GM12878 (cell line): ENCODE data around the gene AP1M2. TPM values are rescaled to one million over a fixed set of nuclear protein-coding genes. Genes with fewer than 3 reads are reported as not detected.

Source experiments
- ATF2 ChIP-seq: IDR thresholded peaks from 2 replicates; pipeline ENCODE4 v1.6.1; 2012; ENCODE audit warnings: low read length, inconsistent platforms
- CBX3 ChIP-seq: fragments of 200-600 bp; sonication (generic); IDR thresholded peaks from 2 replicates; pipeline ENCODE4 v1.6.1; 2016; ENCODE audit warnings: low read depth, borderline replicate concordance
- CREB1 ChIP-seq: IDR thresholded peaks from 2 replicates; pipeline ENCODE4 v1.6.1; 2012; ENCODE audit warnings: low read depth, mild to moderate bottlenecking, inconsistent platforms
- CREM ChIP-seq: IDR thresholded peaks from 2 replicates; pipeline ENCODE4 v1.6.1; 2014; ENCODE audit warnings: antibody characterized with exemption, low read depth
- ETV6 ChIP-seq, 2 experiments: fragments of 450-650 bp in 1 of 2; IDR thresholded peaks in 1 of 2; conservative IDR thresholded peaks in 1 of 2; 2 replicates each; pipeline ENCODE4 v1.6.1; 2014; ENCODE audit warnings: antibody characterized with exemption in 1 of 2, borderline replicate concordance in 1 of 2, low read depth in 1 of 2, mild to moderate bottlenecking in 1 of 2, moderate library complexity in 1 of 2
- HDAC2 ChIP-seq: fragments of 200-600 bp; sonication (generic); IDR thresholded peaks from 2 replicates; pipeline ENCODE4 v1.6.1; 2017
- IRF5 ChIP-seq: fragments of 450-650 bp; IDR thresholded peaks from 2 replicates; pipeline ENCODE4 v1.6.1; 2017; ENCODE audit warnings: borderline replicate concordance
- LARP7 ChIP-seq: fragments of 450-650 bp; IDR thresholded peaks from 2 replicates; pipeline ENCODE4 v1.6.1; 2017; ENCODE audit warnings: mild to moderate bottlenecking
- MLLT1 ChIP-seq: fragments of 450-650 bp; IDR thresholded peaks from 2 replicates; pipeline ENCODE4 v1.6.1; 2016; ENCODE audit warnings: mild to moderate bottlenecking
- MTA3 ChIP-seq: IDR thresholded peaks from 2 replicates; pipeline ENCODE4 v1.6.1; 2012; ENCODE audit warnings: low read length, inconsistent platforms, borderline replicate concordance
- NFXL1 ChIP-seq: fragments of 450-650 bp; IDR thresholded peaks from 2 replicates; pipeline ENCODE4 v1.6.1; 2017; ENCODE audit warnings: antibody characterized with exemption, mild to moderate bottlenecking, borderline replicate concordance
- NR2F1 ChIP-seq: fragments of 450-650 bp; conservative IDR thresholded peaks from 2 replicates; pipeline ENCODE4 v1.6.1; 2017; ENCODE audit warnings: mild to moderate bottlenecking
- RCOR1 ChIP-seq: conservative IDR thresholded peaks from 2 replicates; pipeline ENCODE4 v1.6.1; 2012; ENCODE audit warnings: low read depth, low read length, improper control_type of control experiment
- SMARCA5 ChIP-seq: fragments of 450-650 bp; IDR thresholded peaks from 2 replicates; pipeline ENCODE4 v1.6.1; 2017; ENCODE audit warnings: mild to moderate bottlenecking
- USF2 ChIP-seq: IDR thresholded peaks from 2 replicates; pipeline ENCODE4 v1.6.1; 2011; ENCODE audit warnings: low read depth, low read length, improper control_type of control experiment, borderline replicate concordance
- ZNF217 ChIP-seq: fragments of 450-650 bp; IDR thresholded peaks from 2 replicates; pipeline ENCODE4 v1.6.1; 2017; ENCODE audit warnings: antibody characterized with exemption, mild to moderate bottlenecking
- ZNF274 ChIP-seq: IDR thresholded peaks from one replicate; pipeline ENCODE4 v1.8.0; 2011; ENCODE audit not compliant: insufficient read length, insufficient read depth
- ZSCAN29 ChIP-seq: fragments of 450-650 bp; IDR thresholded peaks from 2 replicates; pipeline ENCODE4 v1.6.1; 2017; ENCODE audit warnings: mild to moderate bottlenecking, moderate library complexity
- polyA plus RNA-seq, 11 experiments: library from polyadenylated mRNA; depleted of rRNA in 4 of 11; unstranded in 6 of 11; stranded (reverse) in 5 of 11; fragments of >200 nt; fragmentation: Nextera tagmentation in 4 of 11; fragmentation: Illumina TruSeq in 1 of 11; extraction: Ambion mirVana in 4 of 11; extraction: Trizol in 1 of 11; gene quantifications; 1 replicate in 1 of 11; 2 replicates in 10 of 11; pipeline versions ENCODE4 v1.2.1 to v1.2.3, GENCODE V29; 2011 to 2016; ENCODE audit warnings: inconsistent platforms in 2 of 11, missing spikeins in 2 of 11, low read depth in 1 of 11
- total RNA-seq, 4 experiments: library from RNA; depleted of rRNA in 3 of 4; stranded (reverse); fragments of >200 nt in 3 of 4; fragmentation: Illumina TruSeq in 1 of 4; extraction: Trizol in 1 of 4; gene quantifications; 2 replicates each; pipeline versions ENCODE4 v1.2.1 to v1.2.3, GENCODE V29; 2013 to 2021
- TF ChIP-seq, protein P1 (sequence below): fragments of 450-650 bp; formaldehyde crosslinking; IDR thresholded peaks from 2 replicates; pipeline ENCODE4 v1.4.0; 2020; ENCODE audit warnings: mild to moderate bottlenecking, moderate library complexity
- TF ChIP-seq, protein P2 (sequence below): IDR thresholded peaks from 2 replicates; pipeline ENCODE4 v1.6.1; 2011; ENCODE audit warnings: borderline replicate concordance, low read depth, mild to moderate bottlenecking, moderate library complexity, mixed read lengths, low read length; ENCODE audit not compliant: insufficient read depth; ENCODE audit errors: extremely low read length

The AP1M2 gene
- total and polyA plus RNA-seq, 10 of the 15 experiments (the other 5 are each of a cell fraction or from before 2014, with no cell fraction given) = 0.72 TPM; not detected in 9

DNA sequence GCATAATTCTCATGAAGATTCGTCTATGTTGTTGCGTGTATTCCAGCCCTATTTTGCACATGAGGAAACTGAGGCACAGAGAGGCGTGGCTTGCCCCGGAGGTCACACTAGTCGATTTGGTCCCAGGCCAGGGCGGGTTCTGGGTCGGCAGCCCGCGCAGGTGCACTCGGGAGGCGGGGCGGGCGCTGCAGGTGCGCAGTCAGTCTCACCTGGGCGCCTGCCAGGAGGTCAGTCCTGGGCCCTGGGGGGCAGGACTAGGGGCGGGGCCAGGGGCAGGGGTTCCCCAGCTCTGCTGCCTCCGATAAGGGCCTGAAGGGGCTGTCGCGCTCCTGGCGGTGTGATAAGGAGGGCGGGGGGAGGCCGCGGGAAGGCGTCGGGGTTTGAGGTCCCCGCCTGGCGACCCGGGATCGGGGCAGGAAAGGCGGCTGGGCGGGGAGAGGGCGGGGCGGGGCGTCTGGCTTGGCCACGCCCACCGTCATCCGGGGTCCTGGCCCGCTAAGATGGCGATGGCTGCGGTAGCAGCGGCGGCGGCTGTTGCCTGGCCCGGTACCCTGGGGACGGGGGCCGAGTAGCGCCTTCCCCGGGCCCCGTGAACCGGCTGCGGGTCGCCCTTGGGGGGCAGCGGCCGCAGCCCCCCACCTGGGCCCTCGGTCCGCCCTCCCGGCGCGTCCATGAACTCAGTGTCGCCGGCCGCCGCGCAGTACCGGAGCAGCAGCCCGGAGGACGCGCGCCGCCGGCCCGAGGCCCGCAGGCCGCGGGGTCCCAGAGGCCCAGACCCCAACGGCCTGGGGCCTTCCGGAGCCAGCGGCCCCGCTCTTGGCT, 43.5 kb downstream of the AP1M2 start, which contains the start of gene ATG4D (continued):
- TF ChIP-seq NFXL1 (no peak), HDAC2 (no peak), MLLT1 (no peak), ZNF217 (peak; percentile 30; the same call in 1 of the 2 replicates), ZSCAN29 (peak; percentile 58; the same call in 1 of the 2 replicates), IRF5 (no peak), NR2F1 (peak; percentile 46), ATF2 (no peak), ETV6 (conservative IDR thresholded peaks at IDR 0.05 in 1 of 2, IDR thresholded peaks at IDR 0.05 in 1 of 2; ENCODE audit: borderline replicate concordance in 1 of 2, low read depth in 1 of 2) (no peak), MTA3 (no peak), SMARCA5 (peak; percentile 67; the same call in 1 of the 2 replicates), CREM (no peak), USF2 (no peak), CREB1 (0 out of 2 replicates have a peak, but pooled peaks have one; percentile 28), LARP7 (peak; percentile 96), CBX3 (no peak), ZNF274 (no peak), RCOR1 (no peak)
- TF ChIP-seq, protein P1, sequence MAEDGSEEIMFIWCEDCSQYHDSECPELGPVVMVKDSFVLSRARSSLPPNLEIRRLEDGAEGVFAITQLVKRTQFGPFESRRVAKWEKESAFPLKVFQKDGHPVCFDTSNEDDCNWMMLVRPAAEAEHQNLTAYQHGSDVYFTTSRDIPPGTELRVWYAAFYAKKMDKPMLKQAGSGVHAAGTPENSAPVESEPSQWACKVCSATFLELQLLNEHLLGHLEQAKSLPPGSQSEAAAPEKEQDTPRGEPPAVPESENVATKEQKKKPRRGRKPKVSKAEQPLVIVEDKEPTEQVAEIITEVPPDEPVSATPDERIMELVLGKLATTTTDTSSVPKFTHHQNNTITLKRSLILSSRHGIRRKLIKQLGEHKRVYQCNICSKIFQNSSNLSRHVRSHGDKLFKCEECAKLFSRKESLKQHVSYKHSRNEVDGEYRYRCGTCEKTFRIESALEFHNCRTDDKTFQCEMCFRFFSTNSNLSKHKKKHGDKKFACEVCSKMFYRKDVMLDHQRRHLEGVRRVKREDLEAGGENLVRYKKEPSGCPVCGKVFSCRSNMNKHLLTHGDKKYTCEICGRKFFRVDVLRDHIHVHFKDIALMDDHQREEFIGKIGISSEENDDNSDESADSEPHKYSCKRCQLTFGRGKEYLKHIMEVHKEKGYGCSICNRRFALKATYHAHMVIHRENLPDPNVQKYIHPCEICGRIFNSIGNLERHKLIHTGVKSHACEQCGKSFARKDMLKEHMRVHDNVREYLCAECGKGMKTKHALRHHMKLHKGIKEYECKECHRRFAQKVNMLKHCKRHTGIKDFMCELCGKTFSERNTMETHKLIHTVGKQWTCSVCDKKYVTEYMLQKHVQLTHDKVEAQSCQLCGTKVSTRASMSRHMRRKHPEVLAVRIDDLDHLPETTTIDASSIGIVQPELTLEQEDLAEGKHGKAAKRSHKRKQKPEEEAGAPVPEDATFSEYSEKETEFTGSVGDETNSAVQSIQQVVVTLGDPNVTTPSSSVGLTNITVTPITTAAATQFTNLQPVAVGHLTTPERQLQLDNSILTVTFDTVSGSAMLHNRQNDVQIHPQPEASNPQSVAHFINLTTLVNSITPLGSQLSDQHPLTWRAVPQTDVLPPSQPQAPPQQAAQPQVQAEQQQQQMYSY = no peak
- TF ChIP-seq, protein P2, sequence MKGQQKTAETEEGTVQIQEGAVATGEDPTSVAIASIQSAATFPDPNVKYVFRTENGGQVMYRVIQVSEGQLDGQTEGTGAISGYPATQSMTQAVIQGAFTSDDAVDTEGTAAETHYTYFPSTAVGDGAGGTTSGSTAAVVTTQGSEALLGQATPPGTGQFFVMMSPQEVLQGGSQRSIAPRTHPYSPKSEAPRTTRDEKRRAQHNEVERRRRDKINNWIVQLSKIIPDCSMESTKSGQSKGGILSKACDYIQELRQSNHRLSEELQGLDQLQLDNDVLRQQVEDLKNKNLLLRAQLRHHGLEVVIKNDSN = no peak
